ENCODE results near the gene MGAT5B. TPM values are rescaled to one million over a fixed set of nuclear protein-coding genes. Genes with fewer than 3 reads are reported as not detected.

MGAT5B gene
- total and polyA plus RNA-seq, 9 of the 15 experiments (the other 6 are each of a cell fraction or from before 2014, with no cell fraction given): 0.09 to 0.43 (median 0.18) TPM; not detected in 4

- TF ChIP-seq POLR2AphosphoS5 (IDR thresholded peaks at IDR 0.05; ENCODE audit: control insufficient read depth, insufficient read depth, low read depth, low read length): no peak
- no peak for TF ChIP-seq ZNF785 (CRISPR knock-in tag; IDR thresholded peaks at IDR 0.05)
- no peak for TF ChIP-seq FOXA1 (IDR thresholded peaks at IDR 0.05; ENCODE audit: borderline replicate concordance)
- TF ChIP-seq HOXB6 (CRISPR knock-in tag; IDR thresholded peaks at IDR 0.05; ENCODE audit: borderline replicate concordance): no peak
- TF ChIP-seq DDX20 (tag; IDR thresholded peaks at IDR 0.05; ENCODE audit: low read depth): no peak
- TF ChIP-seq ZNF197 (CRISPR knock-in tag; IDR thresholded peaks at IDR 0.05; ENCODE audit: low read depth): no peak
- no peak for TF ChIP-seq ZNF140 (CRISPR knock-in tag; IDR thresholded peaks at IDR 0.05)
These were observed 17.0 kb downstream of the MGAT5B start (continued) for GRCh38 chr17:76884995-76885893.

- no peak for TF ChIP-seq TFAP4 (CRISPR knock-in tag; IDR thresholded peaks at IDR 0.05; ENCODE audit: borderline replicate concordance)
- TF ChIP-seq ZNF232 (CRISPR knock-in tag; IDR thresholded peaks at IDR 0.05): no peak
- no peak for TF ChIP-seq ZZZ3 (IDR thresholded peaks at IDR 0.05)
- no peak for TF ChIP-seq PML (IDR thresholded peaks at IDR 0.05; ENCODE audit: low read length)
- TF ChIP-seq ZBTB33 (CRISPR knock-in tag; IDR thresholded peaks at IDR 0.05): no peak
- no peak for TF ChIP-seq CCNT2 (IDR thresholded peaks at IDR 0.05; ENCODE audit: borderline replicate concordance, extremely low read depth, insufficient read length, low read depth, low read length)
- peaks cover 16 to 78% of the 10 kb centered on the region in 2 experiments; a peak in 4 of 5 replicates for H3K27me3 ChIP-seq (ENCODE audit: control insufficient read depth in 2 of 2, insufficient read depth in 2 of 2, low read length in 2 of 2)
- H2AFZ ChIP-seq (ENCODE audit: low read depth, low read length): no peak overlapping the region
- DNase-seq (ENCODE audit: extremely low read depth in 1 of 4, low spot score in 3 of 4) (no peak), ATAC-seq (no peak), FAIRE-seq (no peak)
- ChIA-PET CTCF (ENCODE audit: low intra/inter-chr PET ratio) (no interaction called here), POLR2A (no interaction called here)
- H3K79me2 ChIP-seq (ENCODE audit: control insufficient read depth, insufficient read depth, low read length): no peaks in the 10 kb centered on the region
- no peak overlapping the region for H3K4me2 ChIP-seq (ENCODE audit: insufficient read depth, low read length)
- H3K4me1 ChIP-seq (replicated peaks in 1 of 2; ENCODE audit: control insufficient read depth in 2 of 2, insufficient read depth in 2 of 2, low read length in 2 of 2): peaks cover 0 to 4% of the 10 kb centered on the region in 2 experiments; a peak in 1 of 5 replicates
- no peaks in the 10 kb centered on the region for H3K9me3 ChIP-seq (replicated peaks; ENCODE audit: control insufficient read depth, insufficient read depth, low read depth, low read length)
- H4K20me1 ChIP-seq (replicated peaks; ENCODE audit: control insufficient read depth, insufficient read depth, low read length): peaks cover 8% of the 10 kb centered on the region; the same call in 1 of the 2 replicates
- no TSS peak for BruUV-seq (replicated peaks)
- H3K9ac ChIP-seq (ENCODE audit: insufficient read depth in 1 of 2, low read depth in 2 of 2, low read length in 2 of 2): no peak overlapping the region
- H3K36me3 ChIP-seq (ENCODE audit: control insufficient read depth, insufficient read depth, low read length): no peaks in the 10 kb centered on the region
- intact Hi-C loops (cut with micrococcal nuclease) (loop anchor here (5.0 kb wide), 1 partner anchor 69 kb away; no protein-coding TSS in a partner anchor), in situ Hi-C loops (cut with MboI) (no loop called here)
- H3K4me3 ChIP-seq: no peak overlapping the region
- H3K9me1 ChIP-seq (ENCODE audit: control insufficient read depth, insufficient read depth, low read length): peaks cover 3% of the 10 kb centered on the region
- 6% methylated on average over 5 of the region's 5 CpGs for WGBS (ENCODE audit: insufficient coverage, low coverage, missing lambda C conversion rate)
- H3K27ac ChIP-seq (ENCODE audit: extremely low read depth, low read depth, low read length): no peak overlapping the region
These were observed 17.7 kb downstream of the MGAT5B start for GRCh38 chr17:76885894-76886290.
